NCI-H1092 (cell line): ENCODE measurements around the gene CXCL10.
"Not testable (repeated sequence)": the region's sequence is repeated elsewhere in the genome, so short reads cannot be mapped to it uniquely, and the experiment has no call there.

ENCODE experiments used
- DNase-seq: peaks from one replicate; lab custom pipeline; 2025; lab: John Stamatoyannopoulos, UW

The CXCL10 gene

GRCh38 chr4:76023389-76023788 lies at the start of gene CXCL10:
TSS of gene CXCL10 (minus strand) at chr4:76023497. CDS start at chr4:76023431, 66 bp downstream.
- no peak for DNase-seq

DNA sequence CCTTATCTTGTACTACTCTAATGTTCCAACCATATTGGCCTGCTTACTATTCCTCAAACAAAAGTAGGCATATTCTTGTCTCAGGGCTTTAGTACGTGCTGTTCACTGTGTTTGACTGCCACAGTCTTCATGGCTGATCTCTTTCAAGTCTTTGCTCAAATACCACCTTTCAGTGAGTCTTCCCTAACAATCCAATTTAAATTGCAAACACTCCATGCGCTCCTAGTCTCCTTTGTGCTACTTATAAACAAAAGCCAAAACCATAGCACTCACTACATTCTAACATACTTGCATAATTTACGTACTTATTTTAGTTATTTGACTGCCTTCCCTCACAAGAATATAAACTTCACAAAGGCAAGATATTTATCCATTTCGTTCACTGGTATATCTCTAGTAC lies 49.5 kb upstream of the CXCL10 start:
- DNase-seq: no peak

DNA sequence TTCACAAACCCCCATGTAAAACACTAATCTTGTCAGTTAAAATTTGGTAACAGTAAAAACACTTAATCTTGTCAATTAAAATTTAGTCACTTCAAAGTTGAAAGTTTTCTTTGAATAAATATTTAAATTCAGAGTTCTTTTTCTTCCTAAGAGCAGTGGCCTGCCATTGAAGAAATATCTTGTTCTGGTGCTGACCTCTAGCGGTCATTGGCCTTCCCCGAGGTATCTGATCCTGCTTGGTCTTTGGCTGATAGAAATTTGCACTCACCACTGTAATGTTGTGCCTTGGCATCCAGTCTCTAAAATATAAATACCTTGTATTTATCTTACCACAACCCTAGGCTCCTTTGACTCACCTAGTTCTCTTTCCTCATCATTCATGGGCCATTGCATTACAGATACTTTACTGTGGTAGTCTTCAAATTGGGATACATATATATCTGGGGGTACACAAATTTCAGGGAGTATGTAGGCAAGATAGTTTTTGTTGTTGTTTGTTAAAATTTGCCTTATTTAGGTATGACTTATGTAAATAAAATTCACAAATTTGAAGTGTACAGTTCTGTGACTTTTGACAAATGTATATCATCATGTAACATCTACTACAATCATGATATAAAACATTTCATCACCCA lies 44.5 kb upstream of the CXCL10 start:
- peak; percentile 42 for DNase-seq

DNA sequence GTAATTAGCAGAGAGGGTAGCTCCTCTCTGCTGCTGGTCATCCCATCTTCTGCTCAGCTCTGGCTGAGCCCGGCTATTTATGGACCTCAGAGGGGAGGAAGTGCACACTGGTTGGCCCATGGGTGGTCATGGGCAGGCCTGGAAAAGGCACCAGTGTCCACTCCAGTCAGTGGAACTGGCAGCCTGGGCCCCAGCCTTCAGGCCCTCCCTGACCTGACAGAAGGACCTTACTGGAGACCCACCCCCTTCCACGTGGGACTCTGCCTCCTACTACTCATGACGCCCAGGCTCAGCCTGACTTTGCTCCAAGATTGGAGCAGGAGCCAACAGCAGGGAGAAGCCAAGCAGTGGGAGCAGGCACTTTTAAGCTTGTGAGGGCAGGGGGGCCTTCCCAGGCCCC lies 43.2 kb upstream of the CXCL10 start:
- DNase-seq: no peak

DNA sequence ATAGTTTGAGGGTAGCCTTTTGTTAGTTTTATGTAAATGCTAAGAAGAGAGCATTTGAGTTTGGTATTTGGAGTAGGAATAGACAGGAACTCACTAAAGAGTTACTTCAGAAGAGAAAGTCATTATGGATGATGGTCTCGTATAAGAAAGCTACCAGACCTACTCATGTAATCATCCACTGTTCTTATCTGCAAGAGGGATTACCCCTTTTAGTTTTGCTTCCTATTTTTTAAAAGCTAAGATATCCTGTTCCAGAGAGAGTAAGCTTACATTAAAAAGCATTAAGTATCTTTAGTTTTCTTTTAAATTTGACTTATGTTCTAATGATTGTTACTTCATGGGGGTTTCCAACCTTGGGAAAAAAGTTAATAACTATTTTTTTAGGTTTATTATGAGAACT lies 38.7 kb upstream of the CXCL10 start:
- no peak for DNase-seq

DNA sequence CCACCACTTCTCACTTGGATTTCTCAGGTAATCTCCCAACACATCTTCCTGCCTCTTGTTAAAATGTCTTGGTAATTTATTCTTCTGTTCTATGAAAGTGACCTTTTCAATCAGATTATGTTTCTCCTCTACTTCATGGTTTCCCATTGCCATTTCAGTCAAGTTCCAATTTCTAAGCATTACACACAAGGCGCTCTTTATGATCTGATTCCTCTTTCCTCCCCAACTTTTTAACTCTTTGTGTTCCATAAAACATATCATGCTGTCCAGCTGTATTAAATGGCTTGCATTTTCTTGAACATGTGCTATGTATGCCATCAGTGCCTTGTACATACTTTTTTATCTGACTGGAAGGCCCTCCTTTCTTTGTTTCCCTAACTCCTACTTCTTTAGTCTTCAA lies 38.1 kb upstream of the CXCL10 start:
- DNase-seq: no peak

- DNase-seq: no peak
These were observed 37.2 kb upstream of the CXCL10 start for GRCh38 chr4:76060506-76060905.

GRCh38 chr4:76059750-76060149 lies 36.5 kb upstream of the CXCL10 start:
- DNase-seq: no peak

DNA sequence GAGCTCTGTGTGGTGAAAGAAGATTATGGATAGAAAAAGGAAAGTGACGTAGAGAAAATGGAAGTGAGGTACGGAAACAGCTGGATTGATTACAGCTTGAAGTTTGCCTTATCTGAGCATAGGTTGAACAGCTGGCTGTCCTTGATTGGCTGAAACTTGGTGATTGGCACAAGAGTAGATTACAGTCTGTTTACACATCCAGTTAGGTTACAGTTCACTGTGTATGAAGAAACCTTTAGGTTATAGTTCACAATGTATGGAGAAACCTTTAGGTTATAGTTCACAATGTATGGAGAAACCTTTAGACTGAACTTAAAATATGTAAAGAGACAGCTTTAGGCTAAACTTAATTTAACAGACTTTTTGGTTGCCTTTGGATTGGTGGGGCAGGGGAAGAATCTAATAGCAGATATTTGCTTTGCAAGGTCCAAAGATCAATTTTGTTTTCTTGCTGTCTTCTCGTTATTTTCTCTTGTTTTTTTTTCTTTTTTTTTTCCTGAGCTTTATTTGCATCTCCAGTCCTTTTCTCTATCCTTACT lies 35.7 kb upstream of the CXCL10 start:
- DNase-seq: no peak

- DNase-seq: no peak
These were observed 35.0 kb upstream of the CXCL10 start for GRCh38 chr4:76058302-76058701.

DNA sequence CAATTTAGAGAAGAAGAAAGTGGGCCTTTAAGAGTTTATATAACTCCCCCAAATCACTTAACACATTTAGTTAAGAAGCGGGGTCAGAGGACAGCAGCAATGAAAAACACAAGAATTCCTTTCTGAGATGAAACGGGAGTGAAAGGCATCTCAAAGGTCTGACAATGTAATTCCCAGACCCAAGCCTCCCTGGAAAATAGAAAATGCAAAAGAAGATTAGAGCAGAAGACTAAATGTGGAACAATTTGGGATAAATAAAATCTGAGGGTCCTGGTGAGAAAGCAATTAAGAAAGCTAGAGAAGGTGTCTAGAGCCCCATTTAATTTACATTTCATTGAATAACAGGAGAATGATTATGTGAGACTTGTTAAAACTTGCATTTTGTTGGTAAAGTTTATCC lies 32.1 kb upstream of the CXCL10 start:
- no peak for DNase-seq

DNA sequence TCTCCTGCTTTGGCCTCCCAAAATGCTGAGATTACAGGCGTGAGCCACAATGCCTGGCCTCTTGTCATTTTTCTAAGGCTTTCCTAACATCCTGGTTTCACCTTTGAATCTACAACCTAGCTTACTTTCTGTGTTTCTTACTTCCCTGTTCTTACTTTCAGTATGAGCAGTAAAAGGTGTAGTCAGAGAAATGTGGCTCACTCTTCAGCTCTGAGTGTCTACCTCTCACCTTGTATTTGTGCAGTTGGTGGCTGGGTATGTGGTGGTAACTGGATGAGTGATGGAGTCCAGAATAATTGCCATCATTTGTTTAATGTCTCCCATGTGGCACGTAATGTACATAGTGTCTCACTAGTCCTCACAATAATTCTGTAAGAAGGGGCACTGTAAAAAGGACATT lies 31.7 kb upstream of the CXCL10 start:
- DNase-seq: no peak

- DNase-seq: no peak
These were observed 30.4 kb upstream of the CXCL10 start for GRCh38 chr4:76053730-76054129.

- not testable (repeated sequence) for DNase-seq
These were observed 27.3 kb upstream of the CXCL10 start for GRCh38 chr4:76050560-76051050.

GRCh38 chr4:76049860-76050416 lies 26.6 kb upstream of the CXCL10 start:
- DNase-seq: not testable (repeated sequence)

DNA sequence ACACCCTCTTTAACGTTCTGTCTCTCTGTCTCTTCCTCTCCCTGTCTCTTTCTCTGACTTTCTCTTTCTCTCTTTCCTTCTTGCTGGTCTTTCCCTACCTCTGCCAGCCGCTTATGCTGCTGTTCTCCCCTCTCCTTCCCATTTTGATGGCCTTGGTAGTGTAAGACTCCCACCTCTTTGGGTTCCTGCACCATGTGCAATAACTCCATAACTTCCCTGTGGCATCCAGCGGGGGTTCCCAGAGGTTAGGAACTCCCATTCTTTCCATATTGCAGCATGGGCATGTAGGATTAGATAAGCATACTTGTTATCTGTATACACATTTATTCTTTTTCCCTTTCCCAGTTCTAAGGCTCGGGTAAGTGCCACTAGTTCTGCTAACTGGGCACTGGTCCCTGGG lies 21.4 kb upstream of the CXCL10 start:
- not testable (repeated sequence) for DNase-seq

GRCh38 chr4:76043306-76043705 lies 20.0 kb upstream of the CXCL10 start:
- DNase-seq: not testable (repeated sequence)

GRCh38 chr4:76042241-76042998 lies 19.1 kb upstream of the CXCL10 start:
- not testable (repeated sequence) for DNase-seq

- DNase-seq: no peak
These were observed 13.6 kb upstream of the CXCL10 start for GRCh38 chr4:76036855-76037254.

DNA sequence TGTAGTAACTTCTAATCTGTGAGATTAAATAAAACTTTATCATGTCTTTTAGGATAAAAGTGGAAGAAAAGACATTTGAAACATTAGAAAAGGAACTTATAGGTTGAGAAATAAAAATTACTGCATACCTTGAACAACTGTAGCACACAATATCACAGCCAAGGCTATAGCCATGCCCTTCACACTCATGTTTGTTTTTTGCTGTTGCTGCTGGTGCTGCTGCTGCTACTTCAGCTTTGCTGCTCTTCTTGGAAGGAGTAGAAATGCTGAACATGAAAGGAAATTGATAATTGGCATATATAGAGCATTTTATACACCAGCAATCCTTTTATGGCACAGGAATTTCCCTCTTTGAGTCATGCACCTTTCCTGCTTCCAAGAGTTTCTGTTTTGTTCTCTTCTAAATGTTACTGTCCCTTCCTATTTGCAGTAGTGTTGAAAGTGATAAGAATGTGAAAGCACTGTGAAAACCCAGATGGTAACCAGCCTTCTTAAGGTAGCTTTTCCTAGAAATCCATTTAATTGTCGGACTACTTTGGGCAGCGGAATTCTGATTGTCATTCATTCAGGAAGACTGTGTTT lies 12.6 kb upstream of the CXCL10 start, which contains the start of gene CXCL11:
Gene CXCL11 (minus strand): TSS at position 272 of the 582 bp plus-strand sequence. CDS start 83 bp downstream, at position 189.
- DNase-seq: no peak

GRCh38 chr4:76035141-76035540 lies 11.8 kb upstream of the CXCL10 start:
- no peak for DNase-seq

DNA sequence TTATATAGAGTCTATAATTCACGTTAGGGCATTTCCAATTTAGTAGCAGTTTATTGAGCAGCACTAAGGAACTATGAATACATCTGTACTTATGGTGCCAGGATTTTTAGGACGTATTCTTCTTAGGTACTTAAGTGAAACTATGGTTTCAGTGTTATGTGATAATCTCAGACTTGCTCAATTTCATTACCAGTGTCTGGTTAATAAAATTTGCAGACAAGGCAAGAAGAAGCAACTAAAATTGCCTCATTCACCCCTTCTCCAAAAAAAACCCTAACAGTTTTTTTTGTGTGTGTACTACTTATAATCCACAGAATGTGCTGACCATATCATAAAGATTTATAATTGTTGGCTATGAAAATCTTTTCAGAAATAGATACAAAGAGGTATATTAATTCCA lies 6.0 kb upstream of the CXCL10 start:
- DNase-seq: no peak
